Colonic mucosa (tissue), 4 donors: Measurements from ENCODE around the gene USH1G. TPM values are rescaled to one million over a fixed set of nuclear protein-coding genes. Genes with fewer than 3 reads are reported as not detected.
A peak's percentile ranks its signal among the peaks of the same experiment; 100 is the strongest.
"Not testable (repeated sequence)": the region's sequence is repeated elsewhere in the genome, so short reads cannot be mapped to it uniquely, and the experiment has no call there.

Experiments
- DNase-seq: peaks from one replicate; pipeline ENCODE4 v3.0.0-alpha.2; 2020
- H3K27ac ChIP-seq: fragments of 200-600 bp; one replicate; pipeline ENCODE4 v1.8.0; 2021
- H3K27me3 ChIP-seq: fragments of 200-600 bp; one replicate; pipeline ENCODE4 v1.8.0; 2021
- H3K36me3 ChIP-seq: fragments of 200-600 bp; one replicate; pipeline ENCODE4 v1.8.0; 2021
- H3K4me1 ChIP-seq: fragments of 200-600 bp; one replicate; pipeline ENCODE4 v1.8.0; 2021; ENCODE audit warnings: mild to moderate bottlenecking
- H3K4me3 ChIP-seq: fragments of 200-600 bp; one replicate; pipeline ENCODE4 v1.8.0; 2021
- H3K9ac ChIP-seq, 2 donors: one replicate each; pipeline ENCODE4 v1.7.0; 2013; ENCODE audit warnings: control low read depth in 2 of 2, low read depth in 2 of 2, low read length in 2 of 2
- H3K9me3 ChIP-seq: fragments of 200-600 bp; one replicate; pipeline ENCODE4 v1.8.0; 2021
- CTCF ChIP-seq: fragments of 200-600 bp; IDR thresholded peaks from one replicate; pipeline ENCODE4 v1.8.0; 2022; ENCODE audit warnings: antibody characterized with exemption, mild to moderate bottlenecking
- intact Hi-C: fragments of 100-400 bp; cut with DNase I; formaldehyde crosslinking; loops from one replicate; pipeline ENCODE4 v1.14.1; 2022
- total RNA-seq, 2 donors: library from RNA; stranded (reverse); fragmentation: NEBNext Ultra II Directional in 1 of 2; extraction: Animal tissue kit (Norgen Biotek cat#: 25700) in 1 of 2; gene quantifications; one replicate each; pipeline ENCODE4 v1.2.1, GENCODE V29; 2021
- donor health status: healthy.
- donor health status: DM: no; HTN: no; CAD: no.
- donor health status: DM: no; HTN: no; CAD: no.

Gene USH1G
- total RNA-seq, 2 donors from 2014 or later: 0.05 TPM; not detected in 1

GRCh38 chr17:74872313-74873036, 50.6 kb downstream of the USH1G start, which contains the start of gene FDXR:
FDXR (minus strand) TSS chr17:74872994; CDS start chr17:74872944, 50 bp downstream.
- no peak for DNase-seq
- Histone ChIP-seq H3K27me3 (no peaks in the 10 kb centered on the region), H3K36me3 (no peaks in the 10 kb centered on the region), H3K4me1 (peaks cover 5% of the 10 kb centered on the region), H3K27ac (peak within 1 kb of the TSS; percentile 85), H3K4me3 (peak within 1 kb of the TSS; percentile 70), H3K9me3 (no peaks in the 10 kb centered on the region), H3K9ac (peak within 1 kb of the TSS; percentile 88 to 95)
- intact Hi-C loops: no loop called here
- no peak for TF ChIP-seq CTCF

- H3K4me3 ChIP-seq: no peak overlapping the region
- intact Hi-C loops: no loop called here
- no peak for DNase-seq
Measured at GRCh38 chr17:74871356-74872076, 51.5 kb downstream of the USH1G start.

GRCh38 chr17:74870512-74870911, 52.5 kb downstream of the USH1G start:
- Histone ChIP-seq H3K27ac (no peak overlapping the region), H3K4me1 (peaks cover 5% of the 10 kb centered on the region), H3K36me3 (no peaks in the 10 kb centered on the region), H3K9me3 (no peaks in the 10 kb centered on the region), H3K9ac (no peak overlapping the region), H3K27me3 (no peaks in the 10 kb centered on the region), H3K4me3 (no peak overlapping the region)
- TF ChIP-seq CTCF: no peak
- intact Hi-C loops: no loop called here
- DNase-seq: no peak

More at GRCh38 chr17:74871356-74872076, 51.5 kb downstream of the USH1G start:
- Histone ChIP-seq H3K9me3 (no peaks in the 10 kb centered on the region), H3K4me1 (peaks cover 5% of the 10 kb centered on the region), H3K27ac (no peak overlapping the region), H3K36me3 (no peaks in the 10 kb centered on the region), H3K9ac (peak overlapping the region in 1 of 2 donors; percentile 77), H3K27me3 (no peaks in the 10 kb centered on the region)
- no peak for TF ChIP-seq CTCF

- H3K4me1 ChIP-seq, H3K9ac ChIP-seq, H3K27me3 ChIP-seq, intact Hi-C loops, H3K36me3 ChIP-seq, H3K9me3 ChIP-seq, DNase-seq, H3K4me3 ChIP-seq, H3K27ac ChIP-seq: not testable (repeated sequence)
Measured at GRCh38 chr17:74870028-74870427, 53.0 kb downstream of the USH1G start.

GRCh38 chr17:74868908-74869255, 54.2 kb downstream of the USH1G start:
- intact Hi-C loops: no loop called here

More at GRCh38 chr17:74868908-74869255, 54.2 kb downstream of the USH1G start:
- no peaks in the 10 kb centered on the region for H3K27me3 ChIP-seq
- no peak overlapping the region for H3K9ac ChIP-seq
- no peaks in the 10 kb centered on the region for H3K9me3 ChIP-seq
- H3K4me1 ChIP-seq: peaks cover 5% of the 10 kb centered on the region
- no peaks in the 10 kb centered on the region for H3K36me3 ChIP-seq
- TF ChIP-seq CTCF: no peak
- H3K27ac ChIP-seq: no peak overlapping the region
- no peak overlapping the region for H3K4me3 ChIP-seq
- DNase-seq: no peak
